ENCODE results near the gene LCAT. TPM values are rescaled to one million over a fixed set of nuclear protein-coding genes. Genes with fewer than 3 reads are reported as not detected.

The LCAT gene
- total RNA-seq, 1 experiment from 2014 or later, result 6.7 TPM

DNA sequence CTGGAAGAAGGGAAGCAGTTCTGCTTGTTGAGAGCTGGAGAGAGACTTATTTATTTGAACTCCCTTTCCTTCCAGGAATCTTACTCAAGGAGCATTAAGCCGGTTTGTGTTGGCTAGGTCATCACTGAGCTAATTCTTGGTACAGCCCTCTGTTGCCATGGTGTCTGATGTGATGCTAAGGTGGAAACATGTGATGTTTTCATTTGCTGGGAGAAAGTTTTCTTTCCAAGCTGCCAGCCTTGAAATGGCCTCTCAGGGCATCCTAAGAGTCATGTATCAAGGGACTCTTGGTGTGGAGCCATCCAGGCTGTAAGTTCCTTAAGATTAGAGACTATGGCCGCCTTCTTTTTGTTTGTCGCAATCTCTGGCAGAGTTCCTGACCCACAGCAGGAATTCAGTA is 46.7 kb downstream of the LCAT start:
- Histone ChIP-seq H3K27me3 (ENCODE audit: control insufficient read depth, insufficient read depth, low read length) (no peaks in the 10 kb centered on the region), H3K36me3 (replicated peaks; ENCODE audit: control insufficient read depth, insufficient read depth, low read length) (no peaks in the 10 kb centered on the region), H3K4me3 (ENCODE audit: insufficient read depth, low read depth, low read length) (no peak overlapping the region)
- DNase-seq, result no peak

DNA sequence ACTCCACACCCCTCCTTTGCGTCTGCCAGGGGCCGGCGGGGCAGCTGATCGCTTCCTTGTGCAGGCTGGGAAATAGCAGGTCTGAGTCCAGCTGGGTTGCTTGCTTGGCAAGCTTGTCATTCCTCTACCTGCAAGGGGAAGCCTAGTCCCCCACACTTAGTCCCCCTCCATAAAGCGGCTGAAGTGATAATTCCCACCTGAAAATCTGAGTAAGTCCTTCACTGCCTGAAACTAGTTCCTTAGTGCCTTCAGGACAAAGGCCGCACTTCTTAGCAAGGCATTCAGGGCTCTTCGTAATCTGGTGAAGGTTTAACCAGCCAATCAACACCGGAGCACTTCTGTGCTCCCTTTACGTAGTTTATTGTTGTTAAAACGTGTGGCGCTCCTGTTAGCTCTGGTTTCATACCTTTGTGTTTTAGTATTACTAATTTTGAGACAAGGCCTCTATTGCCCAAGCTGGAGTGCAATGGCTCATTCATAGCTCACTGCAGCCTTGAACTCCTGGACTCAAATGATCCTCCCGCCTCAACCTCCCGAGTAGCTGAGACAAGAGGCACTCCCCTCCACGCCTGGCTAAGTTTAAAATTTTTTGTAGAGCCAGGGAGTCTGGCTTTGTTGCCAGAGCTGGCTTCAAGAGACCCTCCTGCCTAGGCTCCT is 50.0 kb downstream of the LCAT start:
- H3K4me3 ChIP-seq (ENCODE audit: insufficient read depth, low read depth, low read length), result peak overlapping the region; percentile 99
- no peaks in the 10 kb centered on the region for H3K27me3 ChIP-seq (ENCODE audit: control insufficient read depth, insufficient read depth, low read length)
- no peaks in the 10 kb centered on the region for H3K36me3 ChIP-seq (replicated peaks; ENCODE audit: control insufficient read depth, insufficient read depth, low read length)
- peak; percentile 77 for DNase-seq

DNA sequence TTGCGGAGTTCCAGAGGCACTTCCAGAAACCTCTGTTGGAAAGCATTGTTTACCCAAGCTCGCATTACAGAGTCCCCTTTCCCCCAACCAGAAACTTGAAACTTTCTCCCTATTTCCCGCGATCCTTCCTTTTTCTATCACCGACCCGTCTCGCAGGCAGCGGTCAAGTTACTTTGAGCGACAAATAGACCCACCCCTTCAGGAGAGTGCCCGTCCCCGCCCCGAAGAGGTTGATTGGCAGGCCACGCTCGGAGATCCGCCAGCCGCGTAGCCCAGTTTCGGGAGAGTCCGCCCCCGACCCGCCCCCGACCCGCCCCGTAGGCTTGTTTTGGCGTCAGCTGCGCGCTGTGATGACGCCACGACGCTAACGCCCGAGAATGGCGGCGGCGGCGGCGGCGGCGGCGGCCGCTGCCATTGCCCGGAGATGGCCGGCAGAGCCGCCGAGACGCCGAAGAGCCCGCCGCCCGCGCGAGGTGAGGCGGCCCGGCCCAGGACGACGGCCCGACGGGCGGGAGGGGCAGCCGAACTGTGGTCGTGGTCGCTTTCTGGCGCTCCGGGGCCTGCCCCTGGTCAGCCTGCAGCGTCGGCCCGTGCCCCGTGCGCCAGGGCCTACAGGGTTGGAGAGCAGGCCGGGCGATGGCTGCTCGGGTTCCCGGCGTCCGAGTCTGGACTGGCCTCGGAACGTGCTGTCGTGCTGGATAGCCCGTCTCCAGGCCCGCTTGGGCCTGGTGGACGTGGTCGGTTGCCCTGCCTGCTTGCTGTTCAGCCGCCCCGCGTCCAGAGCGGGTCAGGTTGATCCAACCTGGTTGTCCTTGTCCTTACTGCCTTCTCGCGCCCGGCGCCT is 50.8 kb downstream of the LCAT start, which contains the start of gene PSKH1:
TSS of gene PSKH1 (plus strand) at position 356 of the 844 bp plus-strand sequence. CDS start 15,496 bp downstream, outside the sequence.
- peak; percentile 100 for DNase-seq
- no peaks in the 10 kb centered on the region for H3K27me3 ChIP-seq (ENCODE audit: control insufficient read depth, insufficient read depth, low read length)

DNA sequence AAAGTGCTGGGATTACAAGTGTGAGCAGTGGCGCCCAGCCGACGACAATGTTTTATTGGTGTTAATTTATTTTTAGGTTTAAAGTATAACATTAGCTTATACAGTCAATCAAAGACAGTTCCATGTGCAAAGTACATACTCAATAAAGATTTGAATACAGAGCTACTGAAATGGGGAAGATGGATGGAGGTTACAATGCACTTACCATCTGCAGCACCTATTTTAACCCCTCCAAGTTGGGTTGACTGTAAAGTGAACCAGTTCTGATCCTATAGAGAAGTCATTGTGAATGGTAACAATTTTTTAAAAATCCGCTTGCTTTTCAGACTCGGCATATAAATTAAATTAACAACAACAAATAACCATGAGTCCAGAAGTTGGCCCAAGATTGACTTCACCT is 51.5 kb downstream of the LCAT start:
- Histone ChIP-seq H3K4me3 (ENCODE audit: insufficient read depth, low read depth, low read length) (peak overlapping the region; percentile 27), H3K27me3 (ENCODE audit: control insufficient read depth, insufficient read depth, low read length) (no peaks in the 10 kb centered on the region), H3K36me3 (replicated peaks; ENCODE audit: control insufficient read depth, insufficient read depth, low read length) (no peaks in the 10 kb centered on the region)
- no peak for DNase-seq

More for the DNA sequence above, 50.8 kb downstream of the LCAT start, which contains the start of gene PSKH1:
- peak within 1 kb of the TSS; percentile 99 for H3K4me3 ChIP-seq (ENCODE audit: insufficient read depth, low read depth, low read length)
- H3K36me3 ChIP-seq (replicated peaks; ENCODE audit: control insufficient read depth, insufficient read depth, low read length), result no peaks in the 10 kb centered on the region

Other genes with a start within 250 kb of the LCAT start
- gene GFOD2, start 224.8 kb downstream of the LCAT start, total RNA-seq (2014; rRNA removed; shearing (Covaris generic)), result 25.3 and 26.2 TPM in 2 replicates
- gene RANBP10, start 137.6 kb downstream of the LCAT start, total RNA-seq (2014; rRNA removed; shearing (Covaris generic)), result 7.2 and 7.3 TPM in 2 replicates
- gene TSNAXIP1, start 137.2 kb downstream of the LCAT start, total RNA-seq (2014; rRNA removed; shearing (Covaris generic)), result 0.15 and 0.21 TPM in 2 replicates
- gene THAP11, start 101.8 kb downstream of the LCAT start, total RNA-seq (2014; rRNA removed; shearing (Covaris generic)), result 57.6 and 67.0 TPM in 2 replicates
- 295 and 340 TPM in 2 replicates for gene NUTF2, start 97.2 kb downstream of the LCAT start, total RNA-seq (2014; rRNA removed; shearing (Covaris generic))
- 34.9 and 43.7 TPM in 2 replicates for gene CENPT, start 96.4 kb downstream of the LCAT start, total RNA-seq (2014; rRNA removed; shearing (Covaris generic))
- 88.0 and 96.6 TPM in 2 replicates for gene EDC4, start 71.1 kb downstream of the LCAT start, total RNA-seq (2014; rRNA removed; shearing (Covaris generic))
- gene NRN1L, start 59.2 kb downstream of the LCAT start, total RNA-seq (2014; rRNA removed; shearing (Covaris generic)), result 5.3 and 7.6 TPM in 2 replicates
- gene PSKH1, start 50.9 kb downstream of the LCAT start, total RNA-seq (2014; rRNA removed; shearing (Covaris generic)), result 18.8 and 20.1 TPM in 2 replicates
- gene CTRL, start 12.3 kb downstream of the LCAT start, total RNA-seq (2014; rRNA removed; shearing (Covaris generic)), result 2.4 and 3.7 TPM in 2 replicates
- 28.7 and 36.6 TPM in 2 replicates for gene PSMB10, start 7.3 kb downstream of the LCAT start, total RNA-seq (2014; rRNA removed; shearing (Covaris generic))
- 43.2 and 56.6 TPM in 2 replicates for gene SLC12A4, start 24.5 kb upstream of the LCAT start, total RNA-seq (2014; rRNA removed; shearing (Covaris generic))
- gene DPEP3, start 36.4 kb upstream of the LCAT start, total RNA-seq (2014; rRNA removed; shearing (Covaris generic)), result 0.03 and 0.48 TPM in 2 replicates
- 0.33 TPM in 1 of 2 replicates, not detected in the other for gene DPEP2, start 55.4 kb upstream of the LCAT start, total RNA-seq (2014; rRNA removed; shearing (Covaris generic))
- not detected in 2 replicates for gene DPEP2NB, start 71.8 kb upstream of the LCAT start, total RNA-seq (2014; rRNA removed; shearing (Covaris generic))
- gene DDX28, start 79.1 kb upstream of the LCAT start, total RNA-seq (2014; rRNA removed; shearing (Covaris generic)), result 19.4 and 26.4 TPM in 2 replicates
- 46.9 and 54.9 TPM in 2 replicates for gene DUS2, start 79.2 kb upstream of the LCAT start, total RNA-seq (2014; rRNA removed; shearing (Covaris generic))
- gene NFATC3, start 141.2 kb upstream of the LCAT start, total RNA-seq (2014; rRNA removed; shearing (Covaris generic)), result 22.9 and 27.7 TPM in 2 replicates

All from H7 (cell line).